Adrenal gland (tissue), 5 donors: Measurements from ENCODE around the gene POLR1H.

Experiments used
- POLR2A ChIP-seq, 2 donors: fragments of 450-650 bp; IDR thresholded peaks; one replicate each; pipeline ENCODE4 v1.6.1; 2017; ENCODE audit warnings: antibody characterized with exemption in 2 of 2, mild to moderate bottlenecking in 2 of 2, moderate library complexity in 1 of 2
- TF ChIP-seq, protein P1 (sequence below), 6 experiments: fragments of 450-650 bp in 4 of 6; fragments of 200-600 bp in 2 of 6; sonication (generic) in 1 of 6; IDR thresholded peaks; 1 replicate in 5 of 6; 2 replicates in 1 of 6; pipeline versions ENCODE4 v1.5.1 to v1.8.0; 2016 to 2021; ENCODE audit warnings: antibody characterized with exemption in 6 of 6, mild to moderate bottlenecking in 2 of 6, moderate library complexity in 1 of 6
- donor health status: DM: no; HTN: no; CAD: no.

DNA sequence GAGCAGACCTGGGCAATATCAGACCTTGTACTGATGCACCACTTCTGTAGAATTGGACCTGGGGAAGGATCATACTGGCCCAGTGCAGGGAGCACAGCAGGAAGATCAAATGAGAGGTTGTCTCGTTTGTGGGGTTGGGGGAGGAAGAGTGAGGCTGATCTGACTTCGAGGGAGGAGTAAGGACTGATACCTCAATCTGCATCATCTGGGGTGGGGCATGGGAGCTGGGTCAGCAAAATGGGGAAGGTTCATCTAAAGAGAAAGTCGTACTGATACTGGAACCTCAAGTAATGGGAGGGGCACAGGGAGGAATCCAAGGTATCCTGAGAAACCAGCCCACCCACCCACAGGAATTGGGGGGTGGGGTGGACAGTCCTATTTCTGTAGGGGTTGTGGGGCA is 10.8 kb downstream of the POLR1H start:
- TF ChIP-seq, protein P1, sequence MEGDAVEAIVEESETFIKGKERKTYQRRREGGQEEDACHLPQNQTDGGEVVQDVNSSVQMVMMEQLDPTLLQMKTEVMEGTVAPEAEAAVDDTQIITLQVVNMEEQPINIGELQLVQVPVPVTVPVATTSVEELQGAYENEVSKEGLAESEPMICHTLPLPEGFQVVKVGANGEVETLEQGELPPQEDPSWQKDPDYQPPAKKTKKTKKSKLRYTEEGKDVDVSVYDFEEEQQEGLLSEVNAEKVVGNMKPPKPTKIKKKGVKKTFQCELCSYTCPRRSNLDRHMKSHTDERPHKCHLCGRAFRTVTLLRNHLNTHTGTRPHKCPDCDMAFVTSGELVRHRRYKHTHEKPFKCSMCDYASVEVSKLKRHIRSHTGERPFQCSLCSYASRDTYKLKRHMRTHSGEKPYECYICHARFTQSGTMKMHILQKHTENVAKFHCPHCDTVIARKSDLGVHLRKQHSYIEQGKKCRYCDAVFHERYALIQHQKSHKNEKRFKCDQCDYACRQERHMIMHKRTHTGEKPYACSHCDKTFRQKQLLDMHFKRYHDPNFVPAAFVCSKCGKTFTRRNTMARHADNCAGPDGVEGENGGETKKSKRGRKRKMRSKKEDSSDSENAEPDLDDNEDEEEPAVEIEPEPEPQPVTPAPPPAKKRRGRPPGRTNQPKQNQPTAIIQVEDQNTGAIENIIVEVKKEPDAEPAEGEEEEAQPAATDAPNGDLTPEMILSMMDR (IDR thresholded peaks at IDR 0.05): no peak
- no peak for TF ChIP-seq POLR2A (IDR thresholded peaks at IDR 0.05)
